Lower leg skin (tissue), 3 donors: ENCODE measurements around the gene NPR2.

Experiments used
- POLR2A ChIP-seq, 2 donors: fragments of 450-650 bp; IDR thresholded peaks; one replicate each; pipeline ENCODE4 v1.6.1; 2016 to 2017; ENCODE audit warnings: antibody characterized with exemption in 2 of 2, mild to moderate bottlenecking in 1 of 2, moderate library complexity in 1 of 2
- TF ChIP-seq, protein P1 (sequence below), 3 donors: fragments of 450-650 bp; IDR thresholded peaks; one replicate each; pipeline ENCODE4 v1.5.1; 2016; ENCODE audit warnings: antibody characterized with exemption in 3 of 3, mild to moderate bottlenecking in 3 of 3, moderate library complexity in 2 of 3

- TF ChIP-seq, protein P1, sequence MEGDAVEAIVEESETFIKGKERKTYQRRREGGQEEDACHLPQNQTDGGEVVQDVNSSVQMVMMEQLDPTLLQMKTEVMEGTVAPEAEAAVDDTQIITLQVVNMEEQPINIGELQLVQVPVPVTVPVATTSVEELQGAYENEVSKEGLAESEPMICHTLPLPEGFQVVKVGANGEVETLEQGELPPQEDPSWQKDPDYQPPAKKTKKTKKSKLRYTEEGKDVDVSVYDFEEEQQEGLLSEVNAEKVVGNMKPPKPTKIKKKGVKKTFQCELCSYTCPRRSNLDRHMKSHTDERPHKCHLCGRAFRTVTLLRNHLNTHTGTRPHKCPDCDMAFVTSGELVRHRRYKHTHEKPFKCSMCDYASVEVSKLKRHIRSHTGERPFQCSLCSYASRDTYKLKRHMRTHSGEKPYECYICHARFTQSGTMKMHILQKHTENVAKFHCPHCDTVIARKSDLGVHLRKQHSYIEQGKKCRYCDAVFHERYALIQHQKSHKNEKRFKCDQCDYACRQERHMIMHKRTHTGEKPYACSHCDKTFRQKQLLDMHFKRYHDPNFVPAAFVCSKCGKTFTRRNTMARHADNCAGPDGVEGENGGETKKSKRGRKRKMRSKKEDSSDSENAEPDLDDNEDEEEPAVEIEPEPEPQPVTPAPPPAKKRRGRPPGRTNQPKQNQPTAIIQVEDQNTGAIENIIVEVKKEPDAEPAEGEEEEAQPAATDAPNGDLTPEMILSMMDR (IDR thresholded peaks at IDR 0.05) = no peak
- no peak for TF ChIP-seq POLR2A (IDR thresholded peaks at IDR 0.05)
Measured at GRCh38 chr9:35829764-35830096, 38.3 kb downstream of the NPR2 start.
